Small intestine (tissue), 7 donors: ENCODE measurements around the gene APMAP. TPM values are rescaled to one million over a fixed set of nuclear protein-coding genes. Genes with fewer than 3 reads are reported as not detected.

Source experiments
- DNase-seq, 2 donors: peaks; one replicate each; pipeline versions ENCODE4 v3.0.0 to v3.0.0-alpha.2; 2013
- FAIRE-seq: peaks from 2 replicates; lab custom pipeline; 2012; peaks lifted over from hg19 to GRCh38; lab: Jason Lieb, UNC
- H3K27ac ChIP-seq, 3 donors: one replicate each; pipeline ENCODE4 v1.5.1; 2013; ENCODE audit warnings: low read length in 2 of 3, mild to moderate bottlenecking in 2 of 3, control low read depth in 1 of 3, inconsistent platforms in 1 of 3, low read depth in 1 of 3, moderate library complexity in 1 of 3
- H3K27me3 ChIP-seq, 3 donors: one replicate each; pipeline ENCODE4 v1.6.1; 2013; ENCODE audit warnings: low read length in 3 of 3, inconsistent platforms in 1 of 3; ENCODE audit not compliant: control insufficient read depth in 3 of 3, insufficient read depth in 3 of 3
- H3K36me3 ChIP-seq, 3 donors: one replicate each; pipeline ENCODE4 v1.6.1; 2013; ENCODE audit warnings: low read length in 3 of 3, inconsistent platforms in 1 of 3, low read depth in 1 of 3, mild to moderate bottlenecking in 1 of 3, moderate library complexity in 1 of 3; ENCODE audit not compliant: control insufficient read depth in 3 of 3, insufficient read depth in 2 of 3
- H3K4me1 ChIP-seq, 3 donors: one replicate each; pipeline ENCODE4 v1.6.1; 2013; ENCODE audit warnings: low read length in 2 of 3, inconsistent platforms in 1 of 3, low read depth in 1 of 3, mild to moderate bottlenecking in 1 of 3, moderate library complexity in 1 of 3; ENCODE audit not compliant: control insufficient read depth in 3 of 3, insufficient read depth in 2 of 3
- H3K4me3 ChIP-seq, 3 donors: one replicate each; pipeline ENCODE4 v1.5.1; 2013; ENCODE audit warnings: low read length in 3 of 3, control low read depth in 1 of 3, inconsistent platforms in 1 of 3, low read depth in 1 of 3, mild to moderate bottlenecking in 1 of 3, moderate library complexity in 1 of 3
- H3K9me3 ChIP-seq, 2 donors: one replicate each; pipeline ENCODE4 v1.6.1; 2013; ENCODE audit warnings: low read depth in 1 of 2, low read length in 1 of 2; ENCODE audit not compliant: control insufficient read depth in 2 of 2, insufficient read depth in 1 of 2
- WGBS, 3 donors: extraction: QIAGEN DNeasy Blood & Tissue Kit; methylation state at CpG; one replicate each; pipeline ENCODE4 v1.1.7; 2013; 5-methylcytosine and 5-hydroxymethylcytosine counted together
- polyA plus RNA-seq, 4 donors: library from polyadenylated mRNA; stranded (reverse) in 3 of 4; unstranded in 1 of 4; fragments of 200-250 nt in 3 of 4; fragments of 120-200 nt in 1 of 4; gene quantifications; one replicate each; pipeline versions ENCODE4 v1.2.1 to v1.2.3, GENCODE V29; 2013
- donor health status: healthy with polysubstance abuse.
- donor health status: control.
- donor health status: control.
- donor health status: Bipolar disorder and iron deficiency.
- donor health status: healthy.

APMAP gene
- polyA plus RNA-seq, 4 donors = 12.3 to 50.9 (median 34.1) TPM

- H3K4me3 ChIP-seq = no peak overlapping the region
- peaks cover 0 to 11% (median 3%) of the 10 kb centered on the region in 3 donors for H3K4me1 ChIP-seq
- WGBS, 3 donors = 83 to 87% (median 86%) methylated on average over 5 of the region's 5 CpGs
- H3K27ac ChIP-seq = no peak overlapping the region
- FAIRE-seq (no peak), DNase-seq (no peak)
- H3K27me3 ChIP-seq = no peaks in the 10 kb centered on the region
- no peaks in the 10 kb centered on the region for H3K36me3 ChIP-seq
- peaks cover 0 to 27% of the 10 kb centered on the region in 2 donors for H3K9me3 ChIP-seq
These were observed 54.1 kb downstream of the APMAP start for GRCh38 chr20:24938498-24938897.

DNA sequence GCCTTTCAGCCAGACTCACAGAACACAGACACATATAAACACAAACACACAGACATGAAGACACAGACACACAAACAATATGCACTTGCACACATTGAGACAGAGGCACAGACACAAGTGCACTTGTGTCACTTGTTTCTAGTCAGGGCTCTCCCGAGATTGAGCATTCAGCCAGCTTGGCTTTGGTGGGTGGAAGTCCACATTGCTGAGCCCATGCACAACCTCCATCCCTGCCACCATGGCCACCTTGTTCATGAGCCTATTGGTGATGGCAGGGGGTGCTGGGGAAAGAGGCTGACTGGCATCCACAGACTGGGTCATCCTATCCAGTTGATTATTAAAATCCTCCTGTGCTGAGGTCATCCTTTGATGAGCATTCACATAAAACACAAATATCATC lies 55.0 kb downstream of the APMAP start:
- DNase-seq (no peak), FAIRE-seq (no peak)
- no peak overlapping the region for H3K4me3 ChIP-seq
- H3K27ac ChIP-seq = no peak overlapping the region
- peaks cover 0 to 22% of the 10 kb centered on the region in 2 donors for H3K9me3 ChIP-seq
- WGBS, 3 donors = 6 to 84% (median 25%) methylated on average over 1 of the region's 1 CpG
- no peaks in the 10 kb centered on the region for H3K36me3 ChIP-seq
- H3K4me1 ChIP-seq = peaks cover 0 to 11% (median 3%) of the 10 kb centered on the region in 3 donors
- no peaks in the 10 kb centered on the region for H3K27me3 ChIP-seq

- no peak for FAIRE-seq
- no peak for DNase-seq
- WGBS, 3 donors = 81 to 86% (median 81%) methylated on average over 7 of the region's 7 CpGs
These were observed 55.8 kb downstream of the APMAP start for GRCh38 chr20:24936526-24937407.

DNA sequence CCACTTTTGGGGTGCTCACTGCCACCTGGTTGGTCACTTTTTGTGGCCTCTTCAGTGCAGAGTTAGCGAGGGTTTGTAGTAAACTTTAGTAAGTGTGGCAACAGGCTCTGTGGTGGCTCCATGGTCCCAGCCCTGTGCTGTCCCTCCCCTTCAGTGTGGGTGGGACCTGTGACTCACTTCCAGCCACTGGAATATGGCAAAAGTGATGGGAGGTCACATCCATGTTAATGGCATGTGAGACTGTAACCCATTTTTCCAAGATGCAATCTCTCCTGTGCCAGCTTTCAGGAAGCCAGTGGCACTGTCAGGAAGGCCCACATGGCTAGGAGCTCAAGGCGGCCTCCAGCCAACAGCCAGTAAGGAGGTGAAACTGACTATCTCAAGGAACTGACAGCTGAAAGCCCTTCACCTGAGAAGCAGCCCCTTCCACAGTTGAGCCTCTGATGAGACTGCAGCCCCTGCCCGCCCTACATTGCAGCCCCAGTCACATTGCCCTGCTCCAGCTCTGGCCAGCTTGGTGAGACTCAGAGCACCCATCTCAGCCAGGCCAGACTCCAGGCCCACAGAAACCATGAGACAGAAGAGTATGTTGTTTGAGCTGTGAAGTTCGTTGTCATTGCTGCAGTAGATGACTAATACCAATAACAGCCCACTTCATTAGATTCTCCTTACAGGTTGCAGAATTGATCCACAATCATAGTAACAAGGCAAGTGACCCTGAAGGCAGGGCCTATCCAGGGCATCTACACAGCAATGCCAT lies 56.6 kb downstream of the APMAP start:
- 85 to 90% (median 88%) methylated on average over 4 of the region's 4 CpGs for WGBS, 3 donors
- no peak overlapping the region for H3K4me3 ChIP-seq
- no peaks in the 10 kb centered on the region for H3K27me3 ChIP-seq
- H3K9me3 ChIP-seq = peaks cover 0 to 21% of the 10 kb centered on the region in 2 donors
- peaks cover 0 to 11% (median 5%) of the 10 kb centered on the region in 3 donors for H3K4me1 ChIP-seq
- H3K36me3 ChIP-seq = no peaks in the 10 kb centered on the region
- DNase-seq (no peak), FAIRE-seq (no peak)
- H3K27ac ChIP-seq = no peak overlapping the region

More at GRCh38 chr20:24936526-24937407, 55.8 kb downstream of the APMAP start:
- no peaks in the 10 kb centered on the region for H3K36me3 ChIP-seq
- peaks cover 0 to 23% of the 10 kb centered on the region in 2 donors for H3K9me3 ChIP-seq
- no peak overlapping the region for H3K27ac ChIP-seq
- H3K4me3 ChIP-seq = no peak overlapping the region
- peaks cover 0 to 11% (median 3%) of the 10 kb centered on the region in 3 donors for H3K4me1 ChIP-seq
- H3K27me3 ChIP-seq = no peaks in the 10 kb centered on the region

GRCh38 chr20:24935140-24935539 lies 57.4 kb downstream of the APMAP start:
- WGBS, 3 donors = 83 to 89% (median 85%) methylated on average over 3 of the region's 3 CpGs
- FAIRE-seq (no peak), DNase-seq (no peak)
- Histone ChIP-seq H3K36me3 (no peaks in the 10 kb centered on the region), H3K4me1 (peaks cover 0 to 12% (median 5%) of the 10 kb centered on the region in 3 donors), H3K27ac (no peak overlapping the region), H3K27me3 (no peaks in the 10 kb centered on the region), H3K9me3 (peaks cover 0 to 16% of the 10 kb centered on the region in 2 donors), H3K4me3 (no peak overlapping the region)

GRCh38 chr20:24934716-24935115 lies 57.8 kb downstream of the APMAP start:
- 71 to 75% (median 73%) methylated on average over 3 of the region's 3 CpGs for WGBS, 3 donors
- Histone ChIP-seq H3K27me3 (no peaks in the 10 kb centered on the region), H3K9me3 (peaks cover 0 to 13% of the 10 kb centered on the region in 2 donors), H3K4me1 (peaks cover 0 to 17% (median 5%) of the 10 kb centered on the region in 3 donors), H3K36me3 (no peaks in the 10 kb centered on the region), H3K27ac (peak overlapping the region in 1 of 3 donors; percentile 18), H3K4me3 (no peak overlapping the region)
- FAIRE-seq = no peak
- no peak for DNase-seq

GRCh38 chr20:24934101-24934661 lies 58.4 kb downstream of the APMAP start:
- Histone ChIP-seq H3K4me1 (peaks cover 0 to 18% (median 5%) of the 10 kb centered on the region in 3 donors), H3K9me3 (peaks cover 0 to 13% of the 10 kb centered on the region in 2 donors), H3K4me3 (no peak overlapping the region), H3K27me3 (no peaks in the 10 kb centered on the region), H3K36me3 (no peaks in the 10 kb centered on the region), H3K27ac (peak overlapping the region in 1 of 3 donors; percentile 18)
- 22 to 61% (median 38%) methylated on average over 9 of the region's 9 CpGs for WGBS, 3 donors
- FAIRE-seq = no peak
- DNase-seq = peak; percentile 77 to 78
